ENCODE data around the gene RPS19. TPM values are rescaled to one million over a fixed set of nuclear protein-coding genes. Genes with fewer than 3 reads are reported as not detected.
"Not testable (repeated sequence)": the region's sequence is repeated elsewhere in the genome, so short reads cannot be mapped to it uniquely, and the experiment has no call there.

Gene RPS19
- polyA plus RNA-seq, 5 donors, result 1,580 to 2,598 (median 1,786) TPM

DNA sequence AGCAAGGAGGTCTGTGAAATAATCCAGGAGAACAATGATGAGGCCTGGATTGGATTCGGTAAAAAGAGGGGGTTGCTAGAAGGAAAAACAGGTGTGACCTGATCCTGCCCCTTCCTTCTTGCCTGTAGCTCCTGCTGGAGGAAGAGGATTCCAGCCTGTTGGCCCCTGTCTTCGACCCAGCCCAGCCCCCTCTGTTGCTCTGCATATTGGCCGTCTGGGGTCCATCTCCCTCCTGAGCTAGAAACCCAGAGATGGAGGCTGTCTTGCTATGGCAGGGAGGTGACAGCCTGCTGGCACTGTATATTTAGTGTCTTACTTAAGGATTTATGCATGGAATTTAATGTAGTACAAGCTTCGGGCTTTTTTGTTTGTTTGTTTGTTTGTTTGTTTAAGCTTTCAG lies 8.6 kb upstream of the RPS19 start:
- DNase-seq, result no peak

DNA sequence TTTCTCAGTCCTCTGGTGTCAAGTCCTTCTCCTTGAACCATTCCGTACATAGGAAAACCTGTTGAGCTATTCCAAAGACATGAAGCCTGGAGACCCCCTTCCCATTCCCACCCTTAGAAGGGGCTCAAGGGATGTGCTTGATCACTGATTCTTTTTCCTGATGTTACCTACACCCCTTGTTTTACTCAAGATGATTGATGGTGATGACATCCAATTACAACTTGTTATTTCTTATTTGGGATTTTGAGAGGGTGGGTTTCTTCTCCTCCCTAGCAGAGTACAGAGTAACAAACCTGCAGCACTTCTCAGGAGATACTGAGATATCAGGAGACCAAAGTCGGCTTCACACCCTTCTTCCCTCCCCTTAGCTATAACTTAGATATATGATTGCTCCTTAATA lies 6.7 kb upstream of the RPS19 start:
- DNase-seq, result no peak

DNA sequence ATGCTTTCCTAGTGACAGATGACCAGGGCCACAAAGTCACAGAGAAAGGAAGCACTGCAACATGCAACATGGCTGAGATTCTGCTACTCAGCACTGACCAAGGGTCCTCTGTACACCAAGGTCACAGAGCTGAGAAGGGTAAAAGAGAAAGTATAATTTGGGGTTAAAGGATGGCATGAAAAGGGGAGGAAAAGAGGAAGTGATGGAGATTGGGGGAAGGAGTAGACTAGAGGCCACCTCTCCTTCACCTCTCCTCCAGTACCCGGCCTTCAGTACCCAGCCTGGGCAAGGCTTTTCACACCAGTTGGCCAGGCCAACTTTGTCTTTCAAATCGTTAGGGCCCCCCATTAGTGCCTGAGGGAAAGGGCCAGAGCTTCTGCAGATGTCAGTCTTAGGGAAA lies 6.3 kb upstream of the RPS19 start:
- DNase-seq, result no peak

DNA sequence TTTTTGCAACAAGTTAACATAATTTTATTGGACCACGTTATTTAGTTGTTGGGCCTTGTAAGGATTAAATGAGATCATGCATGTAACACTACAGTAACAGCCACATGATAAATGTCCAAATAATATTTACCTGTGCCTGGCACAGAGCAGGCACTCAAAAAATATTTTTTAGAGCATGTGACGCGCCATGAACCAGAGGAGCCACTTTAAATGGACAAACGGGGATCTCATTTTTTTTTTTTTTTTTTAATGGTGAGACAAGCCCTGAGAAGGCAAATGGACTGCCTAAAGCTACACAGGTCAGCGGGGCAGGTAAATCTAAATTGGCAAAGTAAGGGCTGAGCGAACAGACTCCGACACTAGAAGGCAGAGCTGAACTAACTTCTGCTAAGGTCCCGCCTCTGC lies 840 bp upstream of the RPS19 start:
- no peak for DNase-seq

DNA sequence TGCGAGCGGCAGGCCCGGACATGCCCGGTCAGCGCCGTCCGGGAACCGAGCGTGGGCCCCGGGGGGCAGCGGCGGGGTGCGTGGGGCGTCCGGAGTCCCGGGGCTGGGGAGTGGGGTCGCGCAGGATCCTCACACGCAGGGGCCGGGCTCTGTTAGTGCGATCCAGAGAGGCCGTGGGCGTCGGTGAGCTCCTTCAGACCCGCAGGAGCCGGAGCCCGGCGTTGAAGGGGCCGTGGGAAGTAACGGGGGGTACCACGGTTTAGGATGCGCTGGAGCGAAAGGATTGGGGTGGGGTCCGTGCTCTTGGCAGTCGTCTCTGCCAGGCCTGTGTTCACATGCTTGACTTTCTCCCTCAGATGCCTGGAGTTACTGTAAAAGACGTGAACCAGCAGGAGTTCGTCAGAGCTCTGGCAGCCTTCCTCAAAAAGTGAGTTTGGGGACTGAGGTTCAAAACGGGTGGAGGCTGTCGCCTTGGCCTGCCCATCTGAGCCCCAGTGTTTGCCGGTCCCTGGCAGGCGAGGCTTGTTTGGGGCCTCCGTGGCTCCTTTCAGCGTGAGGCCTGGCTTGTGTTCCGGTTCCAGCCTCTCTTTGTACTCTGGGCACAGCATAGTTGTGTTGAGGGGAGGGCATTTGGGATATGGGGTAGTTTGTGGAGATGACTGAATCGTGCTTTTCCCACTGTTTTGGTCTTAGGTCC lies 512 bp downstream of the RPS19 start:
- DNase-seq, result no peak

DNA sequence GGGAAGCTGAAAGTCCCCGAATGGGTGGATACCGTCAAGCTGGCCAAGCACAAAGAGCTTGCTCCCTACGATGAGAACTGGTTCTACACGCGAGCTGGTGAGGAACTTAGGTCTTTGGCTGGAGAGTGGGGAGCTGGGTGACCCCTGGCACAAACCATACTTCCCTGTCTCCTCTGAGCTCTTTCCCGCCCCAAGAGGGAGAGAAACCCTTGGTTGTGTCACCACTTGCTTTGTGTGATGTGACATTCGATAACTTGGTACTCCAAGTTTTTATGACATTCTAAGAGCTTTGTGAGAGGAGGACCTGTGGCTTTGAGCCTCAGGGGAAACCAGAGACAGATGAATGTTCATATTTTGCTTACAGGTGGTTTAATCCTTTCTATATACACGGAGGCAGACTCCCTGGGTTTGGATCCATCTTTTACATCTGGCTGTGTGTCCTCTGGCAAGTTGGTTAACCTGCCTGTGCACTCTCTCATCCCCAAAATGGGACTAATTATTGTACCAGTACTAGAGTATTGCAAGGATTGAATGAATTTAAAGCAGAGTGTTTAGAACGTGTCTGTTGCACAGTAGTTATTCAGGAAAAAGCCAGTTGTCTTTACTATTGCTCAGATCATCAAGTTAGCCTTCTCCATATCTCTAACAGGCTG lies 1.2 kb downstream of the RPS19 start:
- DNase-seq, result no peak

DNA sequence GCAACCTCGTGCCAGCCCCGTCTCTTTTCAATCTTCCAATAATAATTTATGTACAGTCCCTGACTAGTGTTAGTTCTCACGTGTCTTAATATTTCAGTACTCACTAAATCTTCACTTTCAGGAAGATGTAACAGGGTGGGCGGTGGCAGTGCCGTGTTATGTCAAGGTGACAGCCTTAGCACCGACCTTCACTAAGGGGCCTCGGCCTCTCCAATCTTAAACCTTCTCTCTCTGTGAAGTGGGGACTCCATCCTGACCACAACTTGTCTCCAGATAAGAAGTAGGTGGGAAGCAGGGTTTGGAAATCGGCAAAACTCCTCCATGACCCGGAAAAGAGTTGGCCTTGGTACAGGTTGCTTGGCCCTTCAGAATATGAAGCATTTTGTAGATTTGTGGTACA lies 1.8 kb downstream of the RPS19 start:
- DNase-seq, result no peak

DNA sequence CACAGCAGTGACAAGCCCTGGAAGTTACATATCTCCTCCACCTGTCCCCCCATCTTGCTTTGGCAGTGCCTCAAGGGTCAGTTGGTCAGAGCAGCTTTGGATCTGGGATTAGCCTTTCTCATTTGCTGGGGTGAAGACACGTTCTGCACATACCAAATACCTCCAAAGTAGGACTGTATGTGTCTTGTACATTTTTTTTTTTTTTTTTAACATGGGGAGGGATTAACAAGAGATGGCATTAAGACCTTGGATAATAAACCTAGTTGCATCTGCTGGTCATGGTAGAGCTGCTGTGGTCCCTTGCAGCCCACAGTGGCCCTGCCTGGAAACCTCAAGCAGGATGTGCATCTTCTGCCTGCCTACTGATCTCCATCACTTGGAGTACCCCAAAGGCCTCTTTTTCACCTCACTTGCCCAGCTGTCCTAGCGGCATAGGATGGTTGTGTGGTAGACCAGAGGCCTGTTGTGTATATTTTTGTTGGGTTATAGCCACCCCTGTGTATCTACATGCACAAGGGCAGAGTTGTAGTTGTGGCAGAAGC lies 2.5 kb downstream of the RPS19 start:
- no peak for DNase-seq

DNA sequence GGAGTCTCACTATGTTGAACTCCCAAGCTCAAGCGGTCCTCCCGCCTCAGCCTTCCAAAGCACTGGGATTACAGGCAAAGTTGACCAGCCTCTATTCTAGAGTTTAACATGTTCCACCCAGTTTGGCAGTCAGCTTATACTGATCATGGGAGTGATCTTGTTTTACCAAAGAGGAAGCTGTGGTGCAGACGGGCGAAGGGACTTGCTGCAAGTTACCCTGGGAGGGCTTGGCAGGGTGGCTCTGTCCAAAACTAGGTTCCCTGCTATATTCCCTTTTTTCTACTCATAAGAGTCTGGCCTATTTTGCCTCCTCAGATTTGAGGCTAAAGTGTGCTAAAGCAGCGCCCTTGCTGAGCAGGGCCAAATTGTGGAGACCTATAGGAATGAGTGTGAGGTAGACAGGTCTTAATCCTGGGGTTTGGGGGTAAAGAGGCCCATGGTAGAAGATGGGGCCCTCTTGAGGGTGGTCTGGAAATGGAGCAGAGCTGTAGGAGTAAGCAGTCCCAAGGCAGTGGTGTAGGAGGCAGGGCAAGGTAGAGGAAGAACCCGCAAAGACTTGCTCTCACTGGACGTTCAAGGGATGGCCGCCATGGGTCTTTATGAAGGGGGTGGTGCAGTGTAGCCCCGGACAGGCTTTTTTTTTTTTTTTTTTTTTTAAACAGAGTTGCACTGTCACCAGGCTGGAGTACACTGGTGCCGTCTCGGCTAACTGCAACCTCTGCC lies 3.3 kb downstream of the RPS19 start:
- no peak for DNase-seq

DNA sequence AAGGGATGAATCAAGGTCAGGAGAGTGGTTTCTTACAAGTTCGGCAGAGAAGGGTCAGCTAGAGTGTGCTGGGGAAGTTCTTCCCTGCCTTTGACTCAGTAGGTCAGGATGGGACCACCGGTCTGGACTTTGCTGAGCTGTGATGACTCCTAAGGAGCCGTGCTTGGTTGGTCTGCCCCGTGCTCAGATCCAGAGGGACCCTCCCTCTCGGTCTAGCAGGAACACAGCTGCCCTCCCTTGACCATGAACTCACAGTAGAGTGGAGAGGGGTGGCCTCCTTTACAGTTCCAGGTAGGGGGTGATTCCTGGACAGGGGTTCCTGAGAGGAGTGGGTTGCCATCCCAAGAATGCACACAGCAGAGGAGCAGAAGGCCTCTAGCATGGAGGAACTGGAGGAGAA lies 4.3 kb downstream of the RPS19 start:
- no peak for DNase-seq

DNA sequence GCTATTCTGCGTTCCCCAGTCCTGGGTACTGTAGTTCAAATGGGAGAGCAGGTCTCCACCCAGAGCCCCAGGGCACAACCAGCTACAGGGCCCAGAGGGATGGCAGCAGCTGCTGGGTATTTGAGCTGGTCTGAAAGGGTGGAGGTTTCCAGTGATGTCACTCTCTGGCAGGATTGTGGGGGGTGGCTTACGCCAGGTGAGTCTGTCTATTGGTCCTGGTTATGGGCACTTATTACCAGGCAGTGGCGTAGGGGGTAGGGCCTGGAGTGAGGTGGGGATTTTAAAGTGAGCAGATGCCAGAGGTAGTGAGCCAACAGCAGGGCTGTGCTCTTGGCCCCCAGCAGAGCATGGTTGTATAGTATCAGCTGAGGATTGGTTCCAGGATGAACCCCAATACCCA lies 6.2 kb downstream of the RPS19 start:
- DNase-seq, result no peak

DNA sequence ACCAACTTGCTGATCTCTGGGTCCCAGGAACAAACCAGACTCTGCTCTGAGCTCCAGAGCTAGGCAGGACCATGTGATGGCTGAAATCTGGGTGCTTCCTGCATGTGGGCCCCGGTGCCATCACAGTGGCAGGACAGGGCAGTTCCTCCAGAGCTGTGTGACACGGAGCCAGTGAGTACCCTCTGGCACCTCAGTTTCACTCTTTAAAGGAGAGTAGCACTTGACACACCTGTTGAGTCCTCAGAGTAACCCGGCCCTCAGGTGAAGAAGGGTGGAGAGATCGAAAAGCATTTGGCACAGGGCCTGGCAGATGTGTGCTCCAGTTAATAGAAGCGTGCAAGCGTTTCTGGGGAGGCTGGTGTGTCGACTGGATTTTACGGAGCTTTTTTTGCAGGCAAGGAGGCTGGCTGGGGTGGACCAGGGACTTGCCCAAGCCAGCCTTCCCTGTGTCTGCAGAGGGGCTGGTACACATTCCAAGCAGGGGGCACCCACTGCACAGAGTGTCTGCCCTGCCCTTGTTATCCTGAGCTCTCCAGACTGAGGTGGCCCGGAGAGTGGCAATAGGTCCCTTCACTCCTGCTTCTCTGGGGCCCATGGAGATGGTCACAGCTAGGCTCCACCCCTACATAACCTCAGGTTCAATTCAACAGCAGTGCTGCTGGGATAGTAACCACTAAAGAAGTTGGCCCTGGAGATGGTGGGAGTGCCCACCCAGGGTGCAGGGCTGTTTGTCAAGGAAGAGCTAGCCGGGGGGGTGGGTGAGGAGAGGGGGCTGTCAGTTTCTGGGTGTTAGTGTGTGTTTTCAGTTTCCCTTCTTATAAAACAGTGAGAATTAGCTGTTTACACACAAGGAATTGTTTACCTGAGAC lies 8.3 kb downstream of the RPS19 start:
- no peak for DNase-seq

DNA sequence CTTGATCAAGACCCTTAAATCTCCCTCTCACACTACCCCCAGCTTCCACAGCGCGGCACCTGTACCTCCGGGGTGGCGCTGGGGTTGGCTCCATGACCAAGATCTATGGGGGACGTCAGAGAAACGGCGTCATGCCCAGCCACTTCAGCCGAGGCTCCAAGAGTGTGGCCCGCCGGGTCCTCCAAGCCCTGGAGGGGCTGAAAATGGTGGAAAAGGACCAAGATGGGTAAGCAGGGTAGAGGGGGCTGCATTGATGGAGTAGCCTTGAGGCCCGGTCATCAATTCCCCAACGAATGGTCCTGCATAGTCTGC lies 8.9 kb downstream of the RPS19 start:
- DNase-seq, result no peak

DNA sequence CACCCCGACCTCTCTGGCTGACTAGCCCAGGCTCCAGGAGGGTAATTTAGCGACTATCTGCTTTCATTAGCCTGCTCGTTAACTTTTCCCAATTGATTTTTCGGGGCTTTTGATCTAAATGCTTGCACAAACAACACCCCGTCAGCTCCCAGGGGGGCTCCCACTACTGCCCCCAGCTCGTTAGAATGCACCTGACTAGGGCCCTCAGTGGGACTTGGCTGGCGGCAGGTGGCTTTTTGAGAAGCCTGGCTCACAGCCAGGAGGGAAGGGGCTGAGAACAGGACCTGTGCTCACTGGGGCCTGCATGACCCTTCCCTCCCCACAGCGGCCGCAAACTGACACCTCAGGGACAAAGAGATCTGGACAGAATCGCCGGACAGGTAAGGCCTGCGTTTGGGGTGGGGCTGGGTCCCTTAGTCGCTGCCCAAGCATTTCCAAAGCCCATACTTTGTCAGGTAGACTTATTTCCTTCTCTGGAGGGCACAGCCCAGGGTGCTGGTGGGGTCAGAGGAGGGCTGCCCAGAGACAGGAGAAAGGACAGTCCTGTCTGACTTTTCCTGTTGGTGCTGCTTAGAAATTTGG lies 9.4 kb downstream of the RPS19 start:
- no peak for DNase-seq

DNA sequence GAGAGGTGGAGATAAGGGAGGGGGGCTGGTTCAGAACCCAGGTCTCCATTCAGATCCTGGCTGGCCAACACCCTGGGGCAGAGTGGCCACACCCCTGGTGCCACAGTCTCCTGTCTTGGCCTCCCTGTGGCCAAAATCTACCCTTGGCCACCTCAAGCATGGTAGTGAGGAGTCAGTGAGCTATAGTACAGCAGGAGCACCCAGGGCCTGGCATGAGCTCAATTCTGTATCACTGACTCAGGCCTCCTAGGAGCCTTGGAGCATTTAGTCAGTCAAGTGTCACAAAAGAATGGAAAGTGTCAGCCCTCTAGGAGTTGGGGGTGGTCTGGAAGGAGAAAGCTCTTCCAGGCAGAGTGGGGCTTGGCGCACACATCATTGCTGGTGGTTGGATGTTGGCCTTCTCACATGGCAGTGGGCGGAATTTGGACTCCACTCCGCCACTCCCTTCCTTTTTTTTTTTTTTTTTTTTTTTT lies 10.4 kb downstream of the RPS19 start:
- DNase-seq, result no peak

DNA sequence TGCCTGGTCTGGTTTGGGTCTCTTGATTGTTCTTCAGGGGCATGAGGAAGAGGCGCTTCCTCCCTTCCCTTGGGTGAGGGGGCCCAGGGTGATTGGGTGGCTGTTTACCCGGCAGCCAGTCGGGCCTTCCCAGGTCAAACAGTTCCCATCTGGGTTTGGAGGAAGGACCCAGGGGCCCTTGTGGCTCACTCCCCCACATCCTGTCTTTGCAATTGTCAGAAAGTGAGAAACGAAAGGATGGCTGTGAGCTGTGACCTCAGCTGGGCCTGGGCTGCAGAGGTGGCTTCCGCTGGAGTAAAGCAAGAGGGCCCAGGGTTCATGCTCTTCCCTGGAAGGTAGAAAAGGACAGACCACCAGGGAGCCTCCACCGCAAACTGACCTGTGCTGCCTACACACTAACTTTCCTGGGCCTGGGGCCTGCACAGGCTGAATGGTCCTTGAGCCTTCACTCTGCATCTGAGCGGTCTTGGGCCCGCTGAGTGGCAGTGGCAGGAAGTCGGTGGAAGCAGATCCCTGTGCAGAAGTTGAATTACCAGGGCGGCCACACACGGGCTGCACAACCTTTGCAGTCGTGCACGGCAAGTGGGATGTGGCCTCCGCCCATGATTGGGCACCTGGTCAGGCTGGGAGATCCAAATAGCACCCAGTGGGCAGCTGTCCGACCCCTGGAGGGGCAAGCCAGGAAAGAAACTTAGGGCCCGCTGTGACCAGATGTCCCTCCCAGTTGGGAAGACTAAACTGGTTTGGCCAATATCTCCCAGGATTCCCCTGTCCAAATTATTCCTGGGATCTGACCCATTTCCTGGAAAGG lies 11.7 kb downstream of the RPS19 start:
- no peak for DNase-seq

DNA sequence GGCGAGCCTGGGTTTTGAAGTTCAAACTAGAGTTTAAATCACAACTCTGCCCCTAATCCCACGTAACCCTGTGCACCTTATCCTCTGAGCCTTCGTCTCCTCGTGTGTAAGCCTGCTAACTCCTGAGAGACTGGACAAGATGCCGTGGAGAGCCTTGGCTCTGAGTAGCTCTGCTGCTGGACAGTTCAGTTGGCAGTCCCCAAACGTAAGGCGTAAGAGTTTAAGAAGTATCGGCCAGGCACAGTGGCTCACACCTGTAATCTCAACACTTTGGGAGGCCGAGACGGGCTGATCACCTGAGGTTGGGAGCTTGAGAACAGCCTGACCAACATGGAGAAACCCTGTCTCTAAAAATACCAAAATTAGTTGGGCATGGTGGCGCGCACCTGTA lies 12.3 kb downstream of the RPS19 start:
- no peak for DNase-seq

DNA sequence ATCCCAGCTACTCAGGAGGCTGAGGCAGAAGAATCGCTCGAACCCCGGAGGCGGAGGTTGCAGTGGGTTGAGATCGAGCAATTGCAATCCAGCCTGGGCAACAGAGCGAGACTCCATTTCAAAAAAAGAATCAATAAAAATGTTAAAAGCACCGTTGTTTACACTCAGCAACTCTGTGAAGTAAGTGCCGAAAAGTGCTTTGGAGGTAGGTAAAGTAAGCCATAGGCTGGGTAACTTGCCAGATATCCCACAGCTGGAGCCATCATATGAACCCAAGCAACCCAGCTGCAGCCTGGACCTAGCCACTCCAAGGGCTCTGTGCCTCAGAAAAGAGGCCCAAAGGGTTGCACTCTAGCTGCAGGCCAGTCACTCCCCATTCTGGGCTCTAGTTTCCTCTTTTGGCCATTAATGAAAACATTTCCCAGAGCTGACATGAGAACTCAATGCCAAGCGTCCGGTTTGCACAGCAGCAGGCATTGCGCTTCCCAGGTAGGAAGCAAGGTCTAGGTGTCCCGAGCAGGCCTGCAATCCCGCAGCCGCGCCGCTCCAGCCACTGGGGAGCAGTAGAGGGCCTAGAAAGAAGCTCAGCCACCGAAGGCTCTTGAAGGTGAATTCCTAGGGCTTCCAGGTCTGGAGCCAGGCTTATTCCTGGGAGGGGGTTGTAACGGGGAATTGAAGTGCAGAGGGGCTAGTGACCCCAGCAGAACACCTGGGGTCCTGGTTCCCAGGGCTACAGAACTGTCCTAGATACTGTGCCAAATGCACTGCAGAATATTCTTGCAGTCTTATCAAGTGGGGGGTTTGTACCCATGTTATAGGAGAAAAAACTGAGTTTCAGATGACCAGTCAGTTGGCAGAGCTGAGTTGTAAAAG lies 13.0 kb downstream of the RPS19 start:
- no peak for DNase-seq

DNA sequence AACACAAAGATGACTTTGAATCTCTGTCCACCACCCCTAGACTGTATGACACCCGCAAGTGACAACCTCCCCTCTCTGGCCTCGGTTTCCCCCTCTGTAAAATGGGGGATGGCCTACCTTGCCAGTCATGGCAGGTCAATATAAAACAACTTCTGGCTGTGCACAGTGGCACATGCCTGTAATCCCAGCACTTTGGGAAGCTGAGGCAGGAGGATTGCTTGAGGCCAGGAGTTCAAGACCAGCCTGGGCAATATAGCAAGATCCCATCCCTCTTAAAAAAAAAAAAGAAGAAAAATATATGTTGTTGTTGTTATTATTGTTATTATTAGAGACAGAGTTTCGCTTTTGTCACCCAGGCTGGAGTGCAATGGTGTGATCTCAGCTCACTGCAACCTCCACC lies 15.9 kb downstream of the RPS19 start:
- not testable (repeated sequence) for DNase-seq
